IgD-negative memory B cell (primary cell): ENCODE data around the gene SBNO2. TPM values are rescaled to one million over a fixed set of nuclear protein-coding genes. Genes with fewer than 3 reads are reported as not detected.
A peak's percentile ranks its signal among the peaks of the same experiment; 100 is the strongest.
"Not testable (repeated sequence)": the region's sequence is repeated elsewhere in the genome, so short reads cannot be mapped to it uniquely, and the experiment has no call there.

Source experiments
- H3K27ac Mint-ChIP-seq, 3 donors: one replicate each; pipeline ENCODE4 v1.8.0; 2020 to 2022; ENCODE audit warnings: mild to moderate bottlenecking in 3 of 3, mixed read lengths in 3 of 3, moderate library complexity in 1 of 3
- H3K27me3 Mint-ChIP-seq: one replicate; pipeline ENCODE4 v1.8.0; 2021; ENCODE audit warnings: mixed read lengths
- H3K36me3 Mint-ChIP-seq: one replicate; pipeline ENCODE4 v1.8.0; 2020; ENCODE audit warnings: mild to moderate bottlenecking, mixed read lengths
- H3K4me1 Mint-ChIP-seq, 3 donors: one replicate each; pipeline ENCODE4 v1.8.0; 2020 to 2022; ENCODE audit warnings: mixed read lengths in 3 of 3, mild to moderate bottlenecking in 1 of 3
- H3K4me3 Mint-ChIP-seq, 4 donors: one replicate each; pipeline ENCODE4 v1.8.0; 2020 to 2022; ENCODE audit warnings: mild to moderate bottlenecking in 4 of 4, mixed read lengths in 4 of 4, moderate library complexity in 3 of 4
- H3K9me3 Mint-ChIP-seq, 3 donors: one replicate each; pipeline ENCODE4 v1.8.0; 2020 to 2021; ENCODE audit warnings: mixed read lengths in 3 of 3, mild to moderate bottlenecking in 1 of 3
- polyA plus RNA-seq: library from polyadenylated mRNA; unstranded; fragments of 300-500 nt; fragmentation: Illumina TruSeq; gene quantifications from one replicate; pipeline ENCODE4 v1.2.3, GENCODE V29; 2021

The SBNO2 gene
- polyA plus RNA-seq, 1 donor from 2014 or later = 2.1 TPM

DNA sequence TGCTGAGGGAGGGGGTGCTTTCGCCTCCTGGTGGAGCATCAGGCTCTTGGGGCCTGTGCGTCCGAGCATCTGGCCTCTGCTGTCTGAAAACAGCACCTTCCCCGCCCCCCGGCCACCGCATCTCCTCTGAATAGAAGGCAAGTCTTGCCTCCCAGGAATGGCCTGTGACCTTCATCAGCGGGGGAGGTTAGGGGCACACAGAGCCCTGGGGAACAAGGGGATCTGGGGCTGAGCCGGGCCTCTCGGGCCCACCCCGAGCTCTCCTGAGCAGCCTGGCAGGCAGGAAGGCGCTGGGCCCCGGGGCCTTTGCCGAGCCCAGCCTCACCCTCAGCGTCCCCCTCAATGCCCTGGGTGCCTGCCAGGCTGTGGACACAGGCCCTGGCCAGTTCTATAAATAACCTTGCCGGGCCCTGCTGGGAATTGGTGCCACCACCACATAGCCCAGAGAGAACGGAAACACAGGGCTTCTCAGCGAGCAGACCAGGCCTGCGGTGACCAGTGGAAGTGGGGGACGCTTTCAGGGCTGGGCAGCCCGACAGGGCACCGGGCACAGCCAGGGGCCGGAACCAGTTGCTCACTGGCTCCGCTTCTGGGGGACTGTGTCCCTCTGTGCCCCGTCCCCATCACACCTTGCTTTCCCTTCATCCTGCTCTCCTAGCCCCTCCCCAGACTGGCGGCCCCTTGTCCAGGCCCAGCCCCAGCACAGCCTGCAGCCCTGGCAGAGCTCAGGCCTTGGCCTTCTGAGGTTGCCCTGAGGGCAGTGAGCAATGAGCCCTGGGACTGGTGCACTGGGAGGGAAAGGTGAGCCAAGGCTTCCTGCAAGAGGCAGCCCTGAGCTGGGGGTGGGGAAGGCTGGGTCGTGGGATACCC, 41.0 kb upstream of the SBNO2 start:
- no peak overlapping the region for H3K4me3 Mint-ChIP-seq
- no peaks in the 10 kb centered on the region for H3K27me3 Mint-ChIP-seq
- H3K4me1 Mint-ChIP-seq = peaks cover 11 to 18% (median 12%) of the 10 kb centered on the region in 3 donors
- H3K27ac Mint-ChIP-seq = no peak overlapping the region
- peaks cover 5% of the 10 kb centered on the region for H3K36me3 Mint-ChIP-seq
- no peaks in the 10 kb centered on the region for H3K9me3 Mint-ChIP-seq

DNA sequence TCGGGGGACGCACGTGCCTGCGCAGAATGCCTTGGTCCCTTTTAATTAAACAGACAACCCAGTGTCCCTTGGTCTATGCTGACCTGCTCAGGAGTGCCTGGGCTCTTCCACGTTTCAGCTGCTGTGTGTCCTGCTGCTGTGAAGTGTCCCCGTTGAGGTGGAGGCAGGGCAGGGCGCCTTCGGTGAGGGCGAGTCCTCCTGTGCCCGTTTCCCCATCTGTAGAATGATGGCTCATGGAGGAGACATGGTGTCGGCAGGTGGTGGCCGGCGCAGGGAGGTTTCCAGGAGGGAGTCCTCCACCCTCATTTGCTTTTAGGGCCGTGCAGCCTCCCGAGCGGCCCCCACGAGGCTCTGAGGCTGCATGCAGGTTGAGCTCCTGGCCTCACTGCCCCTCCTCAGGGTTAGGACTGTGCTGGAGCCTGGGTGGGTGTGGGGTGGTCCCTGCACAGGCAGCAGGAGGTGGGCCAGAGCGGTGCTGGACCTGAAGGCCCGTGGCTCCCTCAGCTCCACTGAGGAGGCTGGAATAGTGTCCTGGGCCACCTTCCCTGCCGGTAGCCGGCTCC, 40.3 kb upstream of the SBNO2 start:
- Mint-ChIP-seq H3K4me3 (peak overlapping the region in 2 of 4 donors; percentile 30 to 90), H3K4me1 (peaks cover 11 to 21% (median 12%) of the 10 kb centered on the region in 3 donors), H3K9me3 (no peaks in the 10 kb centered on the region), H3K27ac (peak overlapping the region; percentile 88 to 91 (median 90)), H3K36me3 (peaks cover 5% of the 10 kb centered on the region), H3K27me3 (no peaks in the 10 kb centered on the region)

DNA sequence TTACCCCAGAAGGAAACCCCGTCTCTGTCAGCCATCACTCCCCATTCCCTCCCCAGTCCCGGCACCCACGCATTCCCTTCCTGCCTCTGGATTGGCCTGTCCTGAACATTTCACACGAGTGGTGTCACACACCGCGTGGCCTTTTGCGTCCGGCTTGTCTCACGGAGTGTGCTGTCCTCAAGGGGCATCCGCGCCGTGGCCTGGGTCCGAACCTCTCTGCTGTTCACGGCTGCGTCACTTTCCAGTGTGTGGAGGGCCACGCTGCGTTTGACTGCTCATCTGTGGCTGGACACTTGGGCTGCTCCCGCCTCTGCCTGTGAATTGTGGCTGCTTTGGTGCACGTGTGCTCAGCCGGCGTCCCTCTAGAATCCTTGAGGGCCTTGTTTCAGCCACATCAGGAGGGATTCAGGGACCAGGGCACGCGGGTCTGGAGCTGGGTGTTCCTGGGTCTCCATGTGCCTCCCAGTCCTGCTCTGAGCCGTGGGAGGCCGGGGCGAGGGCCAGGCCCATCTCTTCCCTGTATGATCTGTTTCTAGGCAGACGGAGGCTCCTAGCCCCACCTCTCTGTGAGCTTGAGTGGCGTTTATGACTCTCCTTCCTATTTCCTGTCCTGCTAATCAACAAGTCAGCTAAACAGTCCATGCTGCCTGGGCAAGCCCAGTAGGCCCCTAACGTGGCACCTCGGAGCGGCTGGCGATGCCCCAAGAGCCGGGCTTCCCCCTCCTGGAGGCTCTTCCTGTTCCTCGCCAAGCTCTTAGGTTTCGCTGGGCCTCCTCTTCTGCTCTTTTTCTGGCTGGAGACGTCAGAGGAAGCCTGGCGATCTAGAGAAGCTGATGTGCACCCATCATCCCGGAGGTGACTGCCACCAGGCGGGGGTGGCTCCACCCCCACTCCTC, 39.6 kb upstream of the SBNO2 start:
- H3K27ac Mint-ChIP-seq = peak overlapping the region; percentile 88 to 91 (median 90)
- peaks cover 11 to 21% (median 12%) of the 10 kb centered on the region in 3 donors for H3K4me1 Mint-ChIP-seq
- no peaks in the 10 kb centered on the region for H3K27me3 Mint-ChIP-seq
- H3K36me3 Mint-ChIP-seq = peaks cover 5% of the 10 kb centered on the region
- no peaks in the 10 kb centered on the region for H3K9me3 Mint-ChIP-seq
- peak overlapping the region; percentile 30 to 90 (median 75) for H3K4me3 Mint-ChIP-seq

DNA sequence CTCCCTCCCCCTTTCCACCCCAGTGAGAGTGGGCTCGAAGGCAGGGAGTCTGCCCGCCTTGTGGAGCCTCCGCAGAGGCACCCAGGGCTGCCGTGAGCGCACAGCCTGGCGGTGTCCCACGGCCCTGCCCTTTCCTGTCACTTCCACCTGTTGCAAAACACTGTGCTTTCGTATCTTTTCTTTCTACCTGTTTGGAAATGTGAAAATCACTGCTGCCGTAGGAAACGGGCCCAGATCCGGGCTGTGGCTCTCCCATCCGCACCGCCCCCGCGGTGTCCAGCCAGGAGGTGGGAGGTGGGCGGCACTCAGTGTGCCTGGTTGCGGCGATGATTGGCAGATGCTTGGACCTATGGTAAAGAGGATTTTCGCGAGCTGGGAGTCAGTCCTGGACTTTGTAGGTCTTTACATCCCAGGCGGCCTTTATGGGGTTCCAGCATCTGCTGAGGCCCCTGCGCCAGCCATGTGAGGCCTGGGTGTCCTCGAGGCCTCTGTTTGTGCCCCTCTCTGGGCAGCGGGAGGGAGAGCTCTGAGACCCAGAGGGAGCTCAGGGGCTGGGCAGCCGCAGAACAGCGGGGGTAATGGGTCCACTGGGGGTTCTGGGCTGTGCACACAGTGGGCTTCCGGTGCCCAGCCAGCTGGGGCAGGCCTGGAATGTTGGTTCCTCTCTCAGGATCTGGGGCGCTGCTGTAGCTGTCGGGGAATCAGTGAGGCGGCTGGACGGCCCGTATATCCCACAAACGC, 37.6 kb upstream of the SBNO2 start:
- H3K9me3 Mint-ChIP-seq = no peaks in the 10 kb centered on the region
- peaks cover 12 to 22% (median 21%) of the 10 kb centered on the region in 3 donors for H3K4me1 Mint-ChIP-seq
- H3K36me3 Mint-ChIP-seq = peaks cover 2% of the 10 kb centered on the region
- H3K27ac Mint-ChIP-seq = peak overlapping the region in 1 of 3 donors; percentile 59
- H3K27me3 Mint-ChIP-seq = no peaks in the 10 kb centered on the region
- H3K4me3 Mint-ChIP-seq = peak overlapping the region in 2 of 4 donors; percentile 37 to 42

DNA sequence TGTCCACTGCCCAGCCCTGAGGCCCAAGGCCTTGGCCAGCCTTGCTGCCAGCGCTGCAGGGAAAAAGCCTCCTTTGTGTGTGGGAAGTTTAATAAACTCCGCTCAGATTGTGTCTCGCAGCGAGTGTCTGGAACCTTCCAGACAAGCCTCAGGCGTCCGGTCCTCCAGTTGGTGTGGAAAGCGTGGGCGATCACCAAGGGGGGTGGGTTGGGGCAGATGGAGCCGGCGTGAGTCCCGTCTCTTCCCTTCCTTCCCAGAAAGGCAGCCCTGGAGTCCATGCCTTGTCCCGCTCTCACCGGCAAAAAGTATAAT, 36.1 kb upstream of the SBNO2 start:
- H3K27me3 Mint-ChIP-seq = no peaks in the 10 kb centered on the region
- no peak overlapping the region for H3K27ac Mint-ChIP-seq
- H3K4me1 Mint-ChIP-seq = peaks cover 12 to 23% (median 21%) of the 10 kb centered on the region in 3 donors
- H3K9me3 Mint-ChIP-seq = no peaks in the 10 kb centered on the region
- peak overlapping the region in 2 of 4 donors; percentile 28 to 61 for H3K4me3 Mint-ChIP-seq
- H3K36me3 Mint-ChIP-seq = peaks cover 2% of the 10 kb centered on the region

DNA sequence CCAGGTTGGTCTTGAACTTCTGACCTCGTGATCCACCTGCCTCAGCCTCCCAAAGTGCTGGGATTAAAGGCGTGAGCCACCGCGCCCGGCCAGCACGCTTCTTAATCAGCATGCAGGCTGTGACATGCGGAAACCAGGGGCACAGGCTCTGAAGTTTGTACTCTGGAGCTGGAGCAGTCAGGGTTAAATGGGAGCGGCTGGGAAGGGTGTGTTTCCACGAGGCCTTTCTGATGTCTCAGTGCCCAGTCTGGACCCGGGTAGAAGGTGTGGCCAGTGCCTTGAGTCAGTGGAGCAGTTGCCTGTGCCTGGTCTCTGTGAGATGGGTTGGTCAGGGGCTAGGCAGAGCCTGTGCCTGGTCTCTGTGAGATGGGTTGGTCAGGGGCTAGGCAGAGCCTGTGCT, 34.8 kb upstream of the SBNO2 start:
- H3K4me3 Mint-ChIP-seq = peak overlapping the region in 1 of 4 donors; percentile 49
- not testable (repeated sequence) for H3K36me3 Mint-ChIP-seq, H3K27me3 Mint-ChIP-seq, H3K9me3 Mint-ChIP-seq, H3K27ac Mint-ChIP-seq
- peaks cover 7 to 18% (median 16%) of the 10 kb centered on the region in 3 donors for H3K4me1 Mint-ChIP-seq

DNA sequence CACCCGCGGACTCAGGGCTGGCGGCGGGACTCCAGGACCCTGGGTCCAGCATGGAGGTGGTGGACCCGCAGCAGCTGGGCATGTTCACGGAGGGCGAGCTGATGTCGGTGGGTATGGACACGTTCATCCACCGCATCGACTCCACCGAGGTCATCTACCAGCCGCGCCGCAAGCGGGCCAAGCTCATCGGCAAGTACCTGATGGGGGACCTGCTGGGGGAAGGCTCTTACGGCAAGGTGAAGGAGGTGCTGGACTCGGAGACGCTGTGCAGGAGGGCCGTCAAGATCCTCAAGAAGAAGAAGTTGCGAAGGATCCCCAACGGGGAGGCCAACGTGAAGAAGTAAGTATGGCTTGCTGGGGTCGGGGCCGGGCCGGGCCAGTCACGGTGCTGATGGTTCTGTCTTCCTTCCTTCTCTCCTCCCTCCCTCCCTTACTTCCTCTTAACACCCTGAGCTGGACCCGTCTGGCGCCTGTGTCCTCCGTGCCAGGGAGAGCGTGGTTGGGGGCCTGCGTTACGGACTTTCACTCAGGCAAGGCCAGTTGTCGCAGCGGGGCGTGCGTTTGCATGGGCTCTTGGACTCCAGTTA, 32.9 kb upstream of the SBNO2 start:
- Mint-ChIP-seq H3K36me3 (no peaks in the 10 kb centered on the region), H3K9me3 (no peaks in the 10 kb centered on the region), H3K27ac (peak overlapping the region; percentile 94 to 96 (median 94)), H3K4me3 (peak overlapping the region; percentile 89 to 99 (median 98)), H3K4me1 (peaks cover 3 to 12% (median 12%) of the 10 kb centered on the region in 3 donors), H3K27me3 (no peaks in the 10 kb centered on the region)

DNA sequence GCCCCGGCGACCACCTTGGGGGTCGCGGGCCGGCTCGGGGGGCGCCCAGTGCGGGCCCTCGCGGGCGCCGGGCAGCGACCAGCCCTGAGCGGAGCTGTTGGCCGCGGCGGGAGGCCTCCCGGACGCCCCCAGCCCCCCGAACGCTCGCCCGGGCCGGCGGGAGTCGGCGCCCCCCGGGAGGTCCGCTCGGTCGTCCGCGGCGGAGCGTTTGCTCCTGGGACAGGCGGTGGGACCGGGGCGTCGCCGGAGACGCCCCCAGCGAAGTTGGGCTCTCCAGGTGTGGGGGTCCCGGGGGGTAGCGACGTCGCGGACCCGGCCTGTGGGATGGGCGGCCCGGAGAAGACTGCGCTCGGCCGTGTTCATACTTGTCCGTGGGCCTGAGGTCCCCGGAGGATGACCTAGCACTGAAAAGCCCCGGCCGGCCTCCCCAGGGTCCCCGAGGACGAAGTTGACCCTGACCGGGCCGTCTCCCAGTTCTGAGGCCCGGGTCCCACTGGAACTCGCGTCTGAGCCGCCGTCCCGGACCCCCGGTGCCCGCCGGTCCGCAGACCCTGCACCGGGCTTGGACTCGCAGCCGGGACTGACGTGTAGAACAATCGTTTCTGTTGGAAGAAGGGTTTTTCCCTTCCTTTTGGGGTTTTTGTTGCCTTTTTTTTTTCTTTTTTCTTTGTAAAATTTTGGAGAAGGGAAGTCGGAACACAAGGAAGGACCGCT, 32.2 kb upstream of the SBNO2 start:
- Mint-ChIP-seq H3K4me1 (peaks cover 3 to 12% (median 8%) of the 10 kb centered on the region in 3 donors), H3K27ac (peak overlapping the region; percentile 94 to 96 (median 94)), H3K27me3 (no peaks in the 10 kb centered on the region), H3K4me3 (peak overlapping the region; percentile 89 to 99 (median 98)), H3K36me3 (no peaks in the 10 kb centered on the region), H3K9me3 (no peaks in the 10 kb centered on the region)

DNA sequence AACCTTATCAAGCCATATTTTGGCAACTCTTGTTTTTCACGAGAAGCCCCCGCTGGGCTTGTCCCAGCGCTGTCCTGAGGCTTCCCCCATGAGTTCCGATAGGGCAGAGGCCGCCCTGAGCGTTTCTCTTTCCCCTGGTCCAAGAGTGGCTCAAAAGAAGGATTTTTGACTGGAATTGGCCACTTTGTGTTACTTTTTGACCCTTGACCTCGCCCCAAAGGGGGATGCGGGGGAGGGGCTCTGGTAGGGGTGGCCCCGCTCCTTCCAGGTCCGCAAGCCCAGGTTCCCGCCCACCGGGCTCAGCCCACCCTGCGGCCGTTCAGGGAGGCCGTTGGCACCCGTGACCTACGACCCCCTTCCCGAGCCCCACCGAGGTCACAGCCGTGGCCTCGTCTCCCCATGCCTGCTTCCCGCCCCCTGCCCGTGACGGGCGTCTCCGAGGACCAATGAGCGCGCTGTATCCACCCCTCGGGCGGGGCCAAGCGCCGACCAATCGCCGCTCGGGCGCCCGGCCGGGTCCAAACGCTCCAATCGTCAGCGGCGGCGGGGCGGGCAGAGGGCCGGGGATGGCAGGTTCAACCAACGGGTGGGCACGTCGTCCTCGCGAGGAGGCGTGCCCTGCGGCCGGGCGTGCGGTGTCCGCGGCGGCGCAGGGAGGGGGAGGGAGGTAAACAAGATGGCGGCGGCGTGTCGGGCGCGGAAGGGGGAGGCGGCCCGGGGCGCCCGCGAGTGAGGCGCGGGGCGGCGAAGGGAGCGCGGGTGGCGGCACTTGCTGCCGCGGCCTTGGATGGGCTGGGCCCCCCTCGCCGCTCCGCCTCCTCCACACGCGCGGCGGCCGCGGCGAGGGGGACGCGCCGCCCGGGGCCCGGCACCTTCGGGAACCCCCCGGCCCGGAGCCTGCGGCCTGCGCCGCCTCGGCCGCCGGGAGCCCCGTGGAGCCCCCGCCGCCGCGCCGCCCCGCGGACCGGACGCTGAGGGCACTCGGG, 31.3 kb upstream of the SBNO2 start, which contains the start of gene STK11:
Gene STK11 (plus strand): TSS at position 665 of the 986 bp plus-strand sequence. CDS start 1,136 bp downstream, outside the sequence.
- Mint-ChIP-seq H3K4me3 (peak within 1 kb of the TSS; percentile 89 to 99 (median 98)), H3K36me3 (no peaks in the 10 kb centered on the region), H3K27me3 (no peaks in the 10 kb centered on the region), H3K4me1 (peaks cover 3 to 12% (median 8%) of the 10 kb centered on the region in 3 donors), H3K9me3 (no peaks in the 10 kb centered on the region), H3K27ac (peak within 1 kb of the TSS; percentile 94 to 96 (median 94))

DNA sequence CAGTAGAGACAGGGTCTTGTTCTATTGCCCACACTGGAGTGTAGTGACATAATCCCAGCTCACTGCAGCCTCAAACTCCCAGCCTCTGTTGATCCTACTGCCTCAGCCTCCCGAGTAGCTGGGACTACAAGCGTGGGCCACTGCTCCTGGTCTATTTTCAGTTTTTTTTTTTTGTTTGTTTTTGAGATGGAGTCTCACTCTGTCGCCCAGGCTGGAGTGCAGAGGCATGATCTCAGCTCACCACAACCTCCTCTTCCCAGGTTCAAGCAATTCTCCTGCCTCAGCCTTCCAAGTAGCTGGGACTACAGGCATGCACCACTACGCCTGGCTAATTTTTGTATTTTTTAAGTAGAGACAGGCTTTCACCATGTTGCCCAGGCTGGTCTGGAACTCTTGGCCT, 26.5 kb upstream of the SBNO2 start:
- H3K4me1 Mint-ChIP-seq, H3K9me3 Mint-ChIP-seq, H3K27me3 Mint-ChIP-seq, H3K36me3 Mint-ChIP-seq: not testable (repeated sequence)
- Mint-ChIP-seq H3K27ac (peak overlapping the region in 1 of 3 donors; percentile 21), H3K4me3 (peak overlapping the region in 1 of 4 donors; percentile 12)

DNA sequence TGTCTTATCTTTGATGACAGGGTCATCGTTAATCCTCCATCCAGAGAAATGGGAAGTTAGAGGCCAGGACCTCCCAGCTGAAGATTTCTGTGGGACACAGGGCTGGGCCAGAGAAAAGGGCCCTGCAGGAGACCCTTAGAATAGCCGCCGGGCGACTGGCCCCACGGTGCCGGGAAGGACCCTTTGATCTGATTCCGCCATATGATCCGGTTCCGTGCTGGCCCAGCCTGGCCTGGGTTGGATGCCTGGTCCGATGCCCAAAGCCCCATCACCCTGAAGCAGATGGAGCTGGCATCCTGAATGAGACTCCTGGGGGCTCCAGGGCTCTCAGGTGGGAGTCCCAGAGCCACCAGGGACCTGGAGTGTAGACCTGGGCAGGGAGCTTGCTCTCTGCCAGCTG, 25.5 kb upstream of the SBNO2 start:
- no peaks in the 10 kb centered on the region for H3K9me3 Mint-ChIP-seq
- no peak overlapping the region for H3K27ac Mint-ChIP-seq
- H3K36me3 Mint-ChIP-seq = no peaks in the 10 kb centered on the region
- peaks cover 0 to 4% (median 3%) of the 10 kb centered on the region in 3 donors for H3K4me1 Mint-ChIP-seq
- H3K4me3 Mint-ChIP-seq = no peak overlapping the region
- H3K27me3 Mint-ChIP-seq = no peaks in the 10 kb centered on the region

DNA sequence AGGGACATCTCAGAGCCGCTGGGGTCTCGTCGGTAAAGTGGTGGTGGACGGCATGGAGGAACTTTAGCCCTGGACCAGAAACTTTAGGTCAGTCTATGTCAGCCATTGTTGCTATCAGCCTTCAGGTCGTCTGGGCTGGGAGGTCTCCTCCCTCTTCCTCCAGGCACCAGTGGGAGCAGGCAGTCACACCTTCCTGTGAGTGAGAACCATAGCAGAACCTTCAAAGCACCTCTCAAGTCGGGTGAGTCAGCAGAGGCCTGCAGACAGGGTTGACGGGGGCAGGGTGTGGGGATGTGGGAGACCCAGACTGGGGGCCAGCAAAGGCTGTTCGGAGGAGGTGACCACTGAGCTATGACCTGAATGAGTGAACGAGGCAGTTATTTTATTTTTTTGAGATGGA, 15.4 kb upstream of the SBNO2 start:
- Mint-ChIP-seq H3K9me3 (no peaks in the 10 kb centered on the region), H3K27ac (peak overlapping the region in 1 of 3 donors; percentile 82), H3K4me1 (peaks cover 0 to 2% (median 0%) of the 10 kb centered on the region in 3 donors), H3K27me3 (no peaks in the 10 kb centered on the region), H3K36me3 (no peaks in the 10 kb centered on the region), H3K4me3 (no peak overlapping the region)
